HEK293 (cell line): ENCODE measurements around the gene FUCA1.
"Not testable (repeated sequence)": the region's sequence is repeated elsewhere in the genome, so short reads cannot be mapped to it uniquely, and the experiment has no call there.

Source experiments
- CTCF ChIA-PET: fragments of 350-600 bp; formaldehyde crosslinking; extraction: SDS; loops from one replicate; lab custom pipeline; 2021; ENCODE audit warnings: antibody characterized with exemption; lab: Yijun Ruan, JAX
- POLR2A ChIA-PET: fragments of 300-600 bp; formaldehyde crosslinking; extraction: SDS; loops from one replicate; lab custom pipeline; 2020; ENCODE audit warnings: antibody characterized with exemption, inconsistent platforms; lab: Yijun Ruan, JAX
- H3K27ac ChIP-seq: fragments of 200-500 bp; sonication (Bioruptor generic); 2 replicates; pipeline ENCODE4 v1.5.1; 2014; ENCODE audit warnings: low read depth, low read length, control low read depth, inconsistent platforms; ENCODE audit errors: extremely low read depth
- H3K36me3 ChIP-seq, 2 experiments: fragments of 200-500 bp in 1 of 2; sonication (Bioruptor generic) in 1 of 2; 1 replicate in 1 of 2; 2 replicates in 1 of 2; pipeline ENCODE4 v1.5.1; 2014 to 2017; ENCODE audit warnings: inconsistent platforms in 2 of 2, low read length in 2 of 2; ENCODE audit not compliant: control insufficient read depth in 2 of 2, insufficient read depth in 1 of 2
- H3K4me1 ChIP-seq: fragments of 200-500 bp; sonication (Bioruptor generic); 2 replicates; pipeline ENCODE4 v1.5.1; 2014; ENCODE audit warnings: mild to moderate bottlenecking, low read length, inconsistent platforms; ENCODE audit not compliant: control insufficient read depth, insufficient read depth
- H3K4me3 ChIP-seq: 2 replicates; pipeline ENCODE4 v1.5.1; 2011; ENCODE audit warnings: low read depth, mild to moderate bottlenecking, control low read depth, low read length, moderate library complexity
- H3K9me3 ChIP-seq: fragments of 200-500 bp; sonication (Bioruptor generic); 2 replicates; pipeline ENCODE4 v1.5.1; 2014; ENCODE audit warnings: low read depth, low read length, inconsistent platforms; ENCODE audit not compliant: control insufficient read depth, insufficient read depth
- GLIS1 ChIP-seq: fragments of 450-650 bp; formaldehyde crosslinking; IDR thresholded peaks from 2 replicates; pipeline ENCODE4 v1.5.1; 2016; ENCODE audit warnings: missing biosample characterization, missing genetic modification characterization
- MZF1 ChIP-seq: fragments of 450-650 bp; formaldehyde crosslinking; IDR thresholded peaks from 2 replicates; pipeline ENCODE4 v1.5.1; 2017; ENCODE audit warnings: missing biosample characterization, missing genetic modification characterization, borderline replicate concordance
- SETDB1 ChIP-seq: IDR thresholded peaks from one replicate; pipeline ENCODE4 v1.6.1; 2017; ENCODE audit warnings: mild to moderate bottlenecking, low read length, moderate library complexity, mixed read lengths; ENCODE audit not compliant: insufficient read length
- SP3 ChIP-seq: fragments of 450-650 bp; formaldehyde crosslinking; IDR thresholded peaks from 2 replicates; pipeline ENCODE4 v1.5.1; 2016; ENCODE audit warnings: missing biosample characterization, missing genetic modification characterization
- ZBTB26 ChIP-seq: fragments of 450-650 bp; formaldehyde crosslinking; optimal IDR thresholded peaks from 2 replicates; pipeline ENCODE3; 2016; ENCODE audit warnings: missing biosample characterization, mild to moderate bottlenecking, missing genetic modification characterization
- ZBTB44 ChIP-seq: fragments of 450-650 bp; IDR thresholded peaks from 2 replicates; pipeline ENCODE4 v1.5.1; 2018; ENCODE audit warnings: missing biosample characterization, mild to moderate bottlenecking, missing genetic modification characterization
- ZNF121 ChIP-seq: fragments of 450-650 bp; formaldehyde crosslinking; IDR thresholded peaks from 2 replicates; pipeline ENCODE4 v1.5.1; 2016; ENCODE audit warnings: missing biosample characterization, missing genetic modification characterization
- ZNF157 ChIP-seq: fragments of 450-650 bp; formaldehyde crosslinking; IDR thresholded peaks from 2 replicates; pipeline ENCODE4 v1.5.1; 2016; ENCODE audit warnings: missing biosample characterization, missing genetic modification characterization
- ZNF169 ChIP-seq: fragments of 450-650 bp; formaldehyde crosslinking; IDR thresholded peaks from 2 replicates; pipeline ENCODE4 v1.5.1; 2016; ENCODE audit warnings: missing biosample characterization, missing genetic modification characterization
- ZNF211 ChIP-seq: fragments of 450-650 bp; formaldehyde crosslinking; IDR thresholded peaks from 2 replicates; pipeline ENCODE4 v1.5.1; 2016; ENCODE audit warnings: low read depth, missing biosample characterization, missing genetic modification characterization
- ZNF23 ChIP-seq: fragments of 450-650 bp; formaldehyde crosslinking; IDR thresholded peaks from 2 replicates; pipeline ENCODE4 v1.5.1; 2016; ENCODE audit warnings: missing biosample characterization, missing genetic modification characterization, borderline replicate concordance
- ZNF248 ChIP-seq: fragments of 450-650 bp; formaldehyde crosslinking; IDR thresholded peaks from 2 replicates; pipeline ENCODE4 v1.5.1; 2017; ENCODE audit warnings: missing biosample characterization, missing genetic modification characterization
- ZNF302 ChIP-seq: fragments of 450-650 bp; formaldehyde crosslinking; IDR thresholded peaks from 2 replicates; pipeline ENCODE4 v1.5.1; 2016; ENCODE audit warnings: missing biosample characterization, missing genetic modification characterization, low read depth
- ZNF366 ChIP-seq: fragments of 450-650 bp; formaldehyde crosslinking; conservative IDR thresholded peaks from 2 replicates; pipeline ENCODE4 v1.5.1; 2016; ENCODE audit warnings: missing biosample characterization, missing genetic modification characterization
- ZNF398 ChIP-seq: fragments of 450-650 bp; formaldehyde crosslinking; IDR thresholded peaks from 2 replicates; pipeline ENCODE4 v1.5.1; 2017; ENCODE audit warnings: missing biosample characterization, missing genetic modification characterization
- ZNF529 ChIP-seq: fragments of 450-650 bp; formaldehyde crosslinking; IDR thresholded peaks from 2 replicates; pipeline ENCODE4 v1.5.1; 2017; ENCODE audit warnings: missing genetic modification characterization, missing biosample characterization; ENCODE audit not compliant: insufficient replicate concordance
- ZNF660 ChIP-seq: fragments of 450-650 bp; IDR thresholded peaks from 2 replicates; pipeline ENCODE4 v1.5.1; 2018; ENCODE audit warnings: missing biosample characterization, mild to moderate bottlenecking, missing genetic modification characterization

The FUCA1 gene

GRCh38 chr1:23848673-23849616 is 19.1 kb downstream of the FUCA1 start (continued):
- TF ChIP-seq GLIS1 (tag by site-specific recombination) = no peak
- TF ChIP-seq, all 188 proteins: peak for 0

GRCh38 chr1:23847482-23848095 is 20.5 kb downstream of the FUCA1 start:
- POLR2A ChIA-PET, H3K9me3 ChIP-seq, H3K4me1 ChIP-seq, H3K27ac ChIP-seq, H3K4me3 ChIP-seq: not testable (repeated sequence)
- peak; percentile 42 for TF ChIP-seq SETDB1
- TF ChIP-seq, all 188 proteins: peak for 1; not testable (repeated sequence) for 187
- CTCF ChIA-PET = not testable (repeated sequence)
- peaks cover 9 to 55% of the 10 kb centered on the region in 2 experiments; a peak in 2 of 3 replicates for H3K36me3 ChIP-seq

GRCh38 chr1:23845163-23845562 is 22.9 kb downstream of the FUCA1 start:
- TF ChIP-seq ZNF660 (tag by site-specific recombination) = no peak
- TF ChIP-seq ZNF529 (tag by site-specific recombination) = no peak
- no peak for TF ChIP-seq ZNF169
- no peak for TF ChIP-seq ZNF302 (tag by site-specific recombination)
- TF ChIP-seq ZNF366 (tag by site-specific recombination) = no peak
- no peak for TF ChIP-seq ZNF23 (tag by site-specific recombination)
- TF ChIP-seq SP3 (tag by site-specific recombination) = no peak
- no peaks in the 10 kb centered on the region for H3K4me1 ChIP-seq
- H3K27ac ChIP-seq = no peak overlapping the region
- H3K36me3 ChIP-seq = peaks cover 9 to 42% of the 10 kb centered on the region in 2 experiments; a peak in 2 of 3 replicates
- no peaks in the 10 kb centered on the region for H3K9me3 ChIP-seq
- CTCF ChIA-PET = interaction anchor here (1.0 to 3.0 kb wide), 3 partner anchors 10 to 74 kb away, joined by 3 to 17 read pairs (median 4); no protein-coding TSS in a partner anchor
- no peak overlapping the region for H3K4me3 ChIP-seq
- POLR2A ChIA-PET = no interaction called here

- TF ChIP-seq MZF1 (tag by site-specific recombination) (no peak), ZNF121 (tag by site-specific recombination) (peak; percentile 68), GLIS1 (tag by site-specific recombination) (no peak), ZNF157 (tag by site-specific recombination) (no peak)
- TF ChIP-seq, all 188 proteins: peak for 1
- Histone ChIP-seq H3K36me3 (peaks cover 9 to 37% of the 10 kb centered on the region in 2 experiments; a peak in 2 of 3 replicates), H3K9me3 (no peaks in the 10 kb centered on the region), H3K4me3 (no peak overlapping the region), H3K4me1 (no peaks in the 10 kb centered on the region), H3K27ac (no peak overlapping the region)
- ChIA-PET POLR2A (interaction anchor here (0.6 to 1.5 kb wide), 2 partner anchors 18 to 65 kb away, joined by 3 to 4 read pairs; partner anchors contain the start of gene HMGCL), CTCF (interaction anchor here (0.6 to 3.0 kb wide), 5 partner anchors 27 to 73 kb away, joined by 3 to 17 read pairs (median 4); no protein-coding TSS in a partner anchor)
These were observed 24.4 kb downstream of the FUCA1 start for GRCh38 chr1:23843644-23844043.

GRCh38 chr1:23838401-23838866 is 29.7 kb downstream of the FUCA1 start:
- H3K4me1 ChIP-seq = no peaks in the 10 kb centered on the region
- H3K4me3 ChIP-seq = peak overlapping the region; percentile 21
- no peaks in the 10 kb centered on the region; a peak in 1 of 3 replicates for H3K36me3 ChIP-seq
- H3K9me3 ChIP-seq = no peaks in the 10 kb centered on the region
- CTCF ChIA-PET = interaction anchor here (0.6 to 2.2 kb wide), 7 partner anchors 13 to 207 kb away, joined by 3 to 10 read pairs (median 3); partner anchors contain the start of gene HMGCL
- POLR2A ChIA-PET = interaction anchor here (0.7 kb wide), 2 partner anchors 17 to 47 kb away, joined by 5 to 6 read pairs; no protein-coding TSS in a partner anchor
- H3K27ac ChIP-seq = no peak overlapping the region
- TF ChIP-seq ZBTB44 (tag by site-specific recombination) (no peak), ZNF398 (tag by site-specific recombination) (0 out of 2 replicates have a peak, but pooled peaks have one; percentile 32), ZNF248 (tag by site-specific recombination) (no peak), ZBTB26 (peak; percentile 6), ZNF211 (no peak)
